Neural cell (in vitro differentiated cells): ENCODE measurements around the gene RIPOR2.

Experiments
- EP300 ChIP-seq: fragments of 450-650 bp; conservative IDR thresholded peaks from 2 replicates; pipeline ENCODE4 v1.6.1; 2014; ENCODE audit warnings: antibody characterized with exemption, mild to moderate bottlenecking, moderate library complexity; ENCODE audit not compliant: poor library complexity, severe bottlenecking
- EZH2 ChIP-seq: fragments of 200-600, 300-800 bp; shearing (Covaris generic), sonication (generic); IDR thresholded peaks from 2 replicates; pipeline ENCODE4 v1.6.1; 2014; ENCODE audit warnings: antibody characterized with exemption, low read length, borderline replicate concordance, mild to moderate bottlenecking; ENCODE audit not compliant: insufficient read depth, poor library complexity, severe bottlenecking
- MXI1 ChIP-seq: fragments of 450-650 bp; conservative IDR thresholded peaks from 2 replicates; pipeline ENCODE4 v1.6.1; 2014; ENCODE audit warnings: antibody characterized with exemption, mild to moderate bottlenecking; ENCODE audit not compliant: poor library complexity, severe bottlenecking
- POLR2AphosphoS5 ChIP-seq: IDR thresholded peaks from 2 replicates; pipeline ENCODE4 v1.6.1; 2012
- RAD21 ChIP-seq: fragments of 450-650 bp; conservative IDR thresholded peaks from 2 replicates; pipeline ENCODE4 v1.6.1; 2014; ENCODE audit warnings: antibody characterized with exemption, mild to moderate bottlenecking, moderate library complexity
- SMC3 ChIP-seq: fragments of 450-650 bp; conservative IDR thresholded peaks from 2 replicates; pipeline ENCODE4 v1.6.1; 2014; ENCODE audit warnings: antibody characterized with exemption, mild to moderate bottlenecking, moderate library complexity; ENCODE audit not compliant: poor library complexity
- TAF1 ChIP-seq: IDR thresholded peaks from 2 replicates; pipeline ENCODE4 v1.6.1; 2012; ENCODE audit warnings: low read depth
- TF ChIP-seq, protein P1 (sequence below): fragments of 450-650 bp; IDR thresholded peaks from 2 replicates; pipeline ENCODE4 v1.5.1; 2014; ENCODE audit warnings: antibody characterized with exemption, mild to moderate bottlenecking, moderate library complexity; ENCODE audit not compliant: poor library complexity, severe bottlenecking
- TF ChIP-seq, protein P2 (sequence below): IDR thresholded peaks from 2 replicates; pipeline ENCODE4 v1.6.1; 2012; ENCODE audit warnings: borderline replicate concordance

DNA sequence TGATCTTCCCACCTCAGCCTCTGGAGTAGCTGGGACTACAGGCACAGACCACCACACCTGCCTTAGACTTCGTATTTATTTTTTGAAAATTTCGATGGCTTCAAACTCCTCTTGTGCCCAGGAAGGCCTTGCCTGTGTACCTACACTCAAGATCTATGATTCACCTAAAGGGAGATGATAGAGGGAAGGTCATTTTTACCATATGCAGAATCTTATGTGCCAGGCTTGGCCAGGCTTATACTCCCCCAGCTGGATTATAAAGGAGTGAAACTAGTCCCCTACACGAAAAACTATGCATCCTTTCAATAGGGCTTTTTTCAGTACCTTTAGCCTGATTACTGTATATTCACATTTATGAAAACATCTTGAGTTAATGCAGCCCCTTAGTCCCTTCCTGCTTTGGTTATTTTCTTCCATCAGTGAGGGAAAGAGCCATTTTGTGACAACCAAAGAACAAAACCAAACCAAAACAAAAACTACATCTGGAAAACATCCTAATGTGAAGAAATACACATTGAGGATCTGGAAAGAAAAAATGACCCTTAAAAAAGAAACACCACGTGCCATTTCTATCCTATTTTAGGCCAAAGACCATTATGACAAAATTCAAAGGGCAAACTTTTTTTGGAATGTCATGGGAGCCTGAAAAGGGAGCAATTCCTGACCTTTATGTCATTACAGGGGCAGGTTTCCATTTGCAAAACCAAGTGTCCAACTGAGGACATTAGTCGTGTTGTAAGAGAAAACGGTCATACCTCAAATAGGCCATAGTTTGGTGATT, 34.7 kb downstream of the RIPOR2 start:
- TF ChIP-seq, protein P1, sequence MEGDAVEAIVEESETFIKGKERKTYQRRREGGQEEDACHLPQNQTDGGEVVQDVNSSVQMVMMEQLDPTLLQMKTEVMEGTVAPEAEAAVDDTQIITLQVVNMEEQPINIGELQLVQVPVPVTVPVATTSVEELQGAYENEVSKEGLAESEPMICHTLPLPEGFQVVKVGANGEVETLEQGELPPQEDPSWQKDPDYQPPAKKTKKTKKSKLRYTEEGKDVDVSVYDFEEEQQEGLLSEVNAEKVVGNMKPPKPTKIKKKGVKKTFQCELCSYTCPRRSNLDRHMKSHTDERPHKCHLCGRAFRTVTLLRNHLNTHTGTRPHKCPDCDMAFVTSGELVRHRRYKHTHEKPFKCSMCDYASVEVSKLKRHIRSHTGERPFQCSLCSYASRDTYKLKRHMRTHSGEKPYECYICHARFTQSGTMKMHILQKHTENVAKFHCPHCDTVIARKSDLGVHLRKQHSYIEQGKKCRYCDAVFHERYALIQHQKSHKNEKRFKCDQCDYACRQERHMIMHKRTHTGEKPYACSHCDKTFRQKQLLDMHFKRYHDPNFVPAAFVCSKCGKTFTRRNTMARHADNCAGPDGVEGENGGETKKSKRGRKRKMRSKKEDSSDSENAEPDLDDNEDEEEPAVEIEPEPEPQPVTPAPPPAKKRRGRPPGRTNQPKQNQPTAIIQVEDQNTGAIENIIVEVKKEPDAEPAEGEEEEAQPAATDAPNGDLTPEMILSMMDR = no peak
- TF ChIP-seq TAF1 (no peak), POLR2AphosphoS5 (no peak), RAD21 (no peak), EP300 (no peak), MXI1 (no peak), EZH2 (no peak), SMC3 (no peak)
- TF ChIP-seq, protein P2, sequence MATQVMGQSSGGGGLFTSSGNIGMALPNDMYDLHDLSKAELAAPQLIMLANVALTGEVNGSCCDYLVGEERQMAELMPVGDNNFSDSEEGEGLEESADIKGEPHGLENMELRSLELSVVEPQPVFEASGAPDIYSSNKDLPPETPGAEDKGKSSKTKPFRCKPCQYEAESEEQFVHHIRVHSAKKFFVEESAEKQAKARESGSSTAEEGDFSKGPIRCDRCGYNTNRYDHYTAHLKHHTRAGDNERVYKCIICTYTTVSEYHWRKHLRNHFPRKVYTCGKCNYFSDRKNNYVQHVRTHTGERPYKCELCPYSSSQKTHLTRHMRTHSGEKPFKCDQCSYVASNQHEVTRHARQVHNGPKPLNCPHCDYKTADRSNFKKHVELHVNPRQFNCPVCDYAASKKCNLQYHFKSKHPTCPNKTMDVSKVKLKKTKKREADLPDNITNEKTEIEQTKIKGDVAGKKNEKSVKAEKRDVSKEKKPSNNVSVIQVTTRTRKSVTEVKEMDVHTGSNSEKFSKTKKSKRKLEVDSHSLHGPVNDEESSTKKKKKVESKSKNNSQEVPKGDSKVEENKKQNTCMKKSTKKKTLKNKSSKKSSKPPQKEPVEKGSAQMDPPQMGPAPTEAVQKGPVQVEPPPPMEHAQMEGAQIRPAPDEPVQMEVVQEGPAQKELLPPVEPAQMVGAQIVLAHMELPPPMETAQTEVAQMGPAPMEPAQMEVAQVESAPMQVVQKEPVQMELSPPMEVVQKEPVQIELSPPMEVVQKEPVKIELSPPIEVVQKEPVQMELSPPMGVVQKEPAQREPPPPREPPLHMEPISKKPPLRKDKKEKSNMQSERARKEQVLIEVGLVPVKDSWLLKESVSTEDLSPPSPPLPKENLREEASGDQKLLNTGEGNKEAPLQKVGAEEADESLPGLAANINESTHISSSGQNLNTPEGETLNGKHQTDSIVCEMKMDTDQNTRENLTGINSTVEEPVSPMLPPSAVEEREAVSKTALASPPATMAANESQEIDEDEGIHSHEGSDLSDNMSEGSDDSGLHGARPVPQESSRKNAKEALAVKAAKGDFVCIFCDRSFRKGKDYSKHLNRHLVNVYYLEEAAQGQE = no peak
